ENCODE data around the gene SLC17A5. TPM values are rescaled to one million over a fixed set of nuclear protein-coding genes. Genes with fewer than 3 reads are reported as not detected.

The SLC17A5 gene
- total and polyA plus RNA-seq, 9 of the 15 experiments (the other 6 are each of a cell fraction or from before 2014, with no cell fraction given): 1.3 to 7.2 (median 3.4) TPM

GRCh38 chr6:73580247-73581149 is 73.3 kb downstream of the SLC17A5 start:
- CTCF ChIA-PET (ENCODE audit: low intra/inter-chr PET ratio): interaction anchor here (1.2 kb wide), 1 partner anchor 65 kb away, joined by 4 read pairs; no protein-coding TSS in a partner anchor
- Histone ChIP-seq H4K20me1 (replicated peaks; ENCODE audit: control insufficient read depth, insufficient read depth, low read length) (no peaks in the 10 kb centered on the region), H3K27ac (ENCODE audit: extremely low read depth, low read depth, low read length) (peak overlapping the region; percentile 93), H3K9ac (ENCODE audit: insufficient read depth in 1 of 2, low read depth in 2 of 2, low read length in 2 of 2) (peak overlapping the region; percentile 80 to 86), H3K36me3 (ENCODE audit: control insufficient read depth, insufficient read depth, low read length) (no peaks in the 10 kb centered on the region), H3K4me1 (replicated peaks in 1 of 2; ENCODE audit: control insufficient read depth in 2 of 2, insufficient read depth in 2 of 2, low read length in 2 of 2) (peaks cover 16 to 26% of the 10 kb centered on the region in 2 experiments), H2AFZ (ENCODE audit: low read depth, low read length) (peak overlapping the region; percentile 97), H3K27me3 (ENCODE audit: control insufficient read depth in 2 of 2, insufficient read depth in 2 of 2, low read length in 2 of 2) (no peaks in the 10 kb centered on the region), H3K79me2 (ENCODE audit: control insufficient read depth, insufficient read depth, low read length) (no peaks in the 10 kb centered on the region), H3K4me3 (peak overlapping the region; percentile 23), H3K9me3 (replicated peaks; ENCODE audit: control insufficient read depth, insufficient read depth, low read depth, low read length) (0 out of 2 replicates have a peak, but pooled peaks cover 2% of the 10 kb centered on the region), H3K9me1 (ENCODE audit: control insufficient read depth, insufficient read depth, low read length) (peaks cover 3% of the 10 kb centered on the region), H3K4me2 (ENCODE audit: insufficient read depth, low read length) (peak overlapping the region; percentile 73)
- in situ Hi-C loops (cut with MboI) (no loop called here), intact Hi-C loops (cut with micrococcal nuclease) (loop anchor here (1.0 kb wide), 2 partner anchors 16 to 59 kb away; partner anchors contain the start of gene EEF1A1)
- whole genome bisulfite sequencing (ENCODE audit: insufficient coverage, low coverage, missing lambda C conversion rate): 7% methylated on average over 21 of the region's 21 CpGs
- BruUV-seq (replicated peaks): TSS peak; percentile 95
- peak; percentile 98 for ATAC-seq
- POLR2A ChIA-PET: interaction anchor here (0.5 to 2.8 kb wide), 13 partner anchors 10 to 119 kb away, joined by 3 to 38 read pairs (median 4); partner anchors contain the start of genes EEF1A1 and MTO1
- peak; percentile 88 for FAIRE-seq
- peak; percentile 81 to 93 (median 84) for DNase-seq (ENCODE audit: extremely low read depth in 1 of 4, low spot score in 3 of 4)
- TF ChIP-seq, protein P1, sequence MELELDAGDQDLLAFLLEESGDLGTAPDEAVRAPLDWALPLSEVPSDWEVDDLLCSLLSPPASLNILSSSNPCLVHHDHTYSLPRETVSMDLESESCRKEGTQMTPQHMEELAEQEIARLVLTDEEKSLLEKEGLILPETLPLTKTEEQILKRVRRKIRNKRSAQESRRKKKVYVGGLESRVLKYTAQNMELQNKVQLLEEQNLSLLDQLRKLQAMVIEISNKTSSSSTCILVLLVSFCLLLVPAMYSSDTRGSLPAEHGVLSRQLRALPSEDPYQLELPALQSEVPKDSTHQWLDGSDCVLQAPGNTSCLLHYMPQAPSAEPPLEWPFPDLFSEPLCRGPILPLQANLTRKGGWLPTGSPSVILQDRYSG (tag; conservative IDR thresholded peaks at IDR 0.05; ENCODE audit: low read depth): peak; percentile 71; the same call in 1 of the 2 replicates
- no peak for TF ChIP-seq THRB (CRISPR knock-in tag; conservative IDR thresholded peaks at IDR 0.05)
- no peak for TF ChIP-seq BCL6 (CRISPR knock-in tag; IDR thresholded peaks at IDR 0.05)
- peak; percentile 35; the same call in 1 of the 2 replicates for TF ChIP-seq DEAF1 (CRISPR knock-in tag; IDR thresholded peaks at IDR 0.05)
- no peak for TF ChIP-seq ZNF175 (CRISPR knock-in tag; IDR thresholded peaks at IDR 0.05; ENCODE audit: low read depth)
- no peak for TF ChIP-seq NFIX (CRISPR knock-in tag; IDR thresholded peaks at IDR 0.05; ENCODE audit: low read depth)
- 0 out of 2 replicates have a peak, but pooled peaks have one; percentile 27 for TF ChIP-seq MYNN (IDR thresholded peaks at IDR 0.05)
- no peak for TF ChIP-seq MYNN (CRISPR knock-in tag; IDR thresholded peaks at IDR 0.05)
- no peak for TF ChIP-seq LCOR (CRISPR knock-in tag; IDR thresholded peaks at IDR 0.05)
- 0 out of 2 replicates have a peak, but pooled peaks have one; percentile 48 for TF ChIP-seq CREB1 (IDR thresholded peaks at IDR 0.05)
- no peak for TF ChIP-seq CREB1 (CRISPR knock-in tag; IDR thresholded peaks at IDR 0.05)
- no peak for TF ChIP-seq DDX20 (tag; IDR thresholded peaks at IDR 0.05; ENCODE audit: low read depth)
- TF ChIP-seq CHAMP1 (IDR thresholded peaks at IDR 0.05): peak; percentile 66; the same call in 1 of the 2 replicates
- TF ChIP-seq KAT7 (CRISPR knock-in tag; IDR thresholded peaks at IDR 0.05; ENCODE audit: borderline replicate concordance): peak; percentile 57; the same call in 1 of the 2 replicates

Measured in K562 (cell line).